Heart left ventricle (tissue), 13 donors: Measurements from ENCODE around the gene PCDHGB1.
A peak's percentile ranks its signal among the peaks of the same experiment; 100 is the strongest.

Source experiments
- POLR2A ChIP-seq, 2 donors: fragments of 450-650 bp; IDR thresholded peaks; one replicate each; pipeline ENCODE4 v1.6.1; 2017; ENCODE audit warnings: antibody characterized with exemption in 2 of 2, mild to moderate bottlenecking in 2 of 2, moderate library complexity in 2 of 2
- TF ChIP-seq, protein P1 (sequence below), 12 donors: fragments of 200-600 bp; sonication (generic) in 4 of 12; IDR thresholded peaks; one replicate each; pipeline versions ENCODE4 v1.5.0 to v1.8.0; 2018 to 2022; ENCODE audit warnings: antibody characterized with exemption in 12 of 12, mild to moderate bottlenecking in 5 of 12
- donor health status: ischemic (EF 13 %, LVEDD 7.1; RV severe dilation, severe dysfunction).
- donor health status: DM: no; HTN: yes; CAD: no.
- donor health status: DM: no; HTN: no; CAD: no.
- donor health status: ischemic (EF 25% LVEDD 6.9; RV normal size, moderate dysfunction).
- donor health status: ischemic (EF 25% LVEDD 5.7; RV mildly dilated, moderate dysfunction).
- donor health status: ischemic (EF 35%, LVEDD 5.7; RV mildly dilated, moderate dysfunction).
- donor health status: nonischemic (EF 11% LVEDD 7.7; RV severe dilation, severe dysfunction).
- donor health status: DM: yes; HTN: yes; CAD: no.
- donor health status: PGD.
- donor health status: ischemic (EF 29% LVEDD 5.4; RV normal size, mild dysfunction).
- donor health status: nonischemic (EF 23%, LVEDD 6.1; RV moderate dilation, normal function).

DNA sequence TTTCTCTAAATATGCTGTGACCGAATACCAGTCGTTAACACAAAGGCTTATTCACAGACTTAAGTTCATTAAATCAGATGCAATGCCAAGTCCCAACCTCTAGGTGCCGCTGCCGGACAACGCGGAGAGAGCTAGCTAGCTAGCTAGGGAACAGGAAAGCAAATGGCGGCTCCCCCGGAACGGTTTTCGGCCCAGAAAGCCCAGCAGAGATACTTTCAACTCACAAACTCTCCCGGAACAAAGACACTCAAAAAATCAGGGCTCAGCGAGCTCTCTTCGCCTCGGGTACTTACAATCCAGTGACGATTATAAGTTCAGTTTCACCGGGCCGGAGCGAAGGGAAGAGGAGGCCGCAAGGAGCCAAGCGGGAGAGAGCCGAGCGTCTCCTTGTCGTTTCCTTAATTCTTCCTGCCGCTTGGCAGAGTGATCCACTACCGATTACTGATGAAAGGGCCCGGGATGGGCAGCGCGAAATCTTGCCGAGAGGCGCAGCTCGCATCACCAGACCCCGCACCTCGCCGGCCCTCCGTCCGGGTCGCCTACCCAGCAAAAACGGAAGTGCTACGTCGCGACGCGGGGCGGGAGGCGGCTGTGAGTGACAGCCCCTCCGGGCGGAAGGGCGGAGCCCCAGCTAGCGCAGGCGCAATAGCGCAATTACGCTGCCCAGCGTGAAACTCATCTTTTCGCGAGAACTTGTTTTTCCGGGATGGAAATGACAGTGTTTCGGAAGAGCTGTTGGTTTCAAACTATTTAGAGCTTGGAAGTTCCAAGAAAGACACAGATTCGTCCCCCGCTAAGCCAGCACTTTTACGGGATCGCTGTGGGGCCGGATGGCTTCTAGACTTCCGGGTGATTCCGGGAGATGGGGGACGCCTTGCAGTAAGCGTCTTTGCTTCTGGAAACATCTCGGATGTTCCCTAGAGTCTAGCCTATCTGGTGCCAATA is 29.4 kb upstream of the PCDHGB1 start, which contains the start of gene TAF7:
- TF ChIP-seq, protein P1, sequence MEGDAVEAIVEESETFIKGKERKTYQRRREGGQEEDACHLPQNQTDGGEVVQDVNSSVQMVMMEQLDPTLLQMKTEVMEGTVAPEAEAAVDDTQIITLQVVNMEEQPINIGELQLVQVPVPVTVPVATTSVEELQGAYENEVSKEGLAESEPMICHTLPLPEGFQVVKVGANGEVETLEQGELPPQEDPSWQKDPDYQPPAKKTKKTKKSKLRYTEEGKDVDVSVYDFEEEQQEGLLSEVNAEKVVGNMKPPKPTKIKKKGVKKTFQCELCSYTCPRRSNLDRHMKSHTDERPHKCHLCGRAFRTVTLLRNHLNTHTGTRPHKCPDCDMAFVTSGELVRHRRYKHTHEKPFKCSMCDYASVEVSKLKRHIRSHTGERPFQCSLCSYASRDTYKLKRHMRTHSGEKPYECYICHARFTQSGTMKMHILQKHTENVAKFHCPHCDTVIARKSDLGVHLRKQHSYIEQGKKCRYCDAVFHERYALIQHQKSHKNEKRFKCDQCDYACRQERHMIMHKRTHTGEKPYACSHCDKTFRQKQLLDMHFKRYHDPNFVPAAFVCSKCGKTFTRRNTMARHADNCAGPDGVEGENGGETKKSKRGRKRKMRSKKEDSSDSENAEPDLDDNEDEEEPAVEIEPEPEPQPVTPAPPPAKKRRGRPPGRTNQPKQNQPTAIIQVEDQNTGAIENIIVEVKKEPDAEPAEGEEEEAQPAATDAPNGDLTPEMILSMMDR (IDR thresholded peaks at IDR 0.05), result peak; percentile 70 to 91 (median 86)
- peak; percentile 91 to 94 for TF ChIP-seq POLR2A (IDR thresholded peaks at IDR 0.05)
